HepG2 (cell line): Measurements from ENCODE around the gene MCAT. TPM values are rescaled to one million over a fixed set of nuclear protein-coding genes. Genes with fewer than 3 reads are reported as not detected.

ENCODE experiments used
- EED ChIP-seq: sonication (generic); formaldehyde crosslinking; IDR thresholded peaks from 2 replicates; pipeline ENCODE4 v1.5.0; 2020; ENCODE audit warnings: mild to moderate bottlenecking, missing genetic modification reagents
- ETV5 ChIP-seq: IDR thresholded peaks from 2 replicates; pipeline ENCODE4 v1.6.1; 2018; ENCODE audit warnings: missing biosample characterization, missing genetic modification reagents, inconsistent platforms, borderline replicate concordance
- FOXJ3 ChIP-seq: sonication (generic); formaldehyde crosslinking; IDR thresholded peaks from 2 replicates; pipeline ENCODE4 v1.4.0; 2020; ENCODE audit warnings: missing genetic modification reagents, mild to moderate bottlenecking, borderline replicate concordance
- FOXM1 ChIP-seq: sonication (generic); formaldehyde crosslinking; IDR thresholded peaks from 2 replicates; pipeline ENCODE4 v1.5.0; 2020; ENCODE audit warnings: missing genetic modification reagents
- HNF4G ChIP-seq, 2 experiments: sonication (generic) in 1 of 2; formaldehyde crosslinking in 1 of 2; IDR thresholded peaks; 2 replicates each; pipeline versions ENCODE4 v1.4.0 to v1.6.1; 2011 to 2020; ENCODE audit warnings: borderline replicate concordance in 2 of 2, low read depth in 2 of 2, mild to moderate bottlenecking in 2 of 2, low read length in 1 of 2, missing genetic modification reagents in 1 of 2, moderate library complexity in 1 of 2
- IRX3 ChIP-seq: sonication (generic); formaldehyde crosslinking; IDR thresholded peaks from 2 replicates; pipeline ENCODE4 v1.8.1; 2023; ENCODE audit warnings: mild to moderate bottlenecking, low read depth, missing genetic modification reagents, borderline replicate concordance
- KAT2B ChIP-seq: fragments of 150-350 bp; IDR thresholded peaks from 2 replicates; pipeline ENCODE4 v1.6.1; 2014; ENCODE audit warnings: low read depth, low read length, borderline replicate concordance
- MEF2D ChIP-seq: sonication (generic); formaldehyde crosslinking; IDR thresholded peaks from 2 replicates; pipeline ENCODE4 v1.5.1; 2020; ENCODE audit warnings: mild to moderate bottlenecking, missing genetic modification reagents
- MXI1 ChIP-seq: IDR thresholded peaks from 3 replicates; pipeline ENCODE4 v1.6.1; 2012; ENCODE audit warnings: low read depth, low read length, inconsistent platforms, borderline replicate concordance
- MZF1 ChIP-seq: sonication (generic); formaldehyde crosslinking; IDR thresholded peaks from 2 replicates; pipeline ENCODE4 v1.8.1; 2023; ENCODE audit warnings: mild to moderate bottlenecking, missing genetic modification reagents, borderline replicate concordance
- NFE2 ChIP-seq: sonication (generic); formaldehyde crosslinking; IDR thresholded peaks from 2 replicates; pipeline ENCODE4 v1.4.0; 2020; ENCODE audit warnings: missing genetic modification reagents
- NFIC ChIP-seq: IDR thresholded peaks from 2 replicates; pipeline ENCODE4 v1.6.1; 2012; ENCODE audit warnings: mild to moderate bottlenecking, low read length, inconsistent platforms
- PCBP2 ChIP-seq: fragments of 200-400 bp; formaldehyde crosslinking; optimal IDR thresholded peaks from 2 replicates; pipeline ENCODE3; 2018; ENCODE audit warnings: low read length, low read depth; ENCODE audit not compliant: poor library complexity, severe bottlenecking
- SRSF4 ChIP-seq: fragments of 200-400 bp; formaldehyde crosslinking; IDR thresholded peaks from one replicate; pipeline ENCODE4 v1.6.1; 2018; ENCODE audit warnings: mild to moderate bottlenecking, low read depth, low read length, moderate library complexity; ENCODE audit not compliant: poor library complexity, severe bottlenecking
- STAG1 ChIP-seq: sonication (generic); formaldehyde crosslinking; IDR thresholded peaks from 2 replicates; pipeline ENCODE4 v1.4.0; 2020; ENCODE audit warnings: missing genetic modification reagents
- U2AF2 ChIP-seq: fragments of 200-400 bp; formaldehyde crosslinking; IDR thresholded peaks from 2 replicates; pipeline ENCODE4 v1.6.1; 2017; ENCODE audit warnings: low read depth, mild to moderate bottlenecking, low read length
- YEATS2 ChIP-seq: sonication (generic); formaldehyde crosslinking; IDR thresholded peaks from 2 replicates; pipeline ENCODE4 v1.4.0; 2020; ENCODE audit warnings: missing genetic modification reagents, borderline replicate concordance
- ZFP41 ChIP-seq: sonication (generic); formaldehyde crosslinking; IDR thresholded peaks from 2 replicates; pipeline ENCODE4 v1.4.0; 2020; ENCODE audit warnings: mild to moderate bottlenecking, missing genetic modification reagents, borderline replicate concordance
- ZNF251 ChIP-seq: sonication (generic); formaldehyde crosslinking; IDR thresholded peaks from 2 replicates; pipeline ENCODE4 v1.9.0; 2021; ENCODE audit warnings: mild to moderate bottlenecking, missing genetic modification reagents
- ZNF468 ChIP-seq: sonication (generic); formaldehyde crosslinking; IDR thresholded peaks from 2 replicates; pipeline ENCODE4 v1.8.0; 2022; ENCODE audit warnings: mild to moderate bottlenecking, moderate library complexity, missing genetic modification reagents
- ZNF607 ChIP-seq: sonication (generic); formaldehyde crosslinking; IDR thresholded peaks from 2 replicates; pipeline ENCODE4 v1.5.1; 2020; ENCODE audit warnings: missing genetic modification reagents, mild to moderate bottlenecking, borderline replicate concordance
- ZNF772 ChIP-seq: sonication (generic); formaldehyde crosslinking; IDR thresholded peaks from 2 replicates; pipeline ENCODE4 v1.5.0; 2020; ENCODE audit warnings: mild to moderate bottlenecking, missing genetic modification reagents
- ZNF788 ChIP-seq: sonication (generic); formaldehyde crosslinking; IDR thresholded peaks from 2 replicates; pipeline ENCODE4 v1.5.0; 2020; ENCODE audit warnings: mild to moderate bottlenecking, missing genetic modification reagents, borderline replicate concordance
- polyA plus RNA-seq, 8 experiments: library from polyadenylated mRNA; depleted of rRNA in 3 of 8; stranded (reverse) in 7 of 8; unstranded in 1 of 8; fragments of >200 nt; fragmentation: Illumina TruSeq in 4 of 8; extraction: Trizol in 4 of 8; gene quantifications; 2 replicates each; pipeline versions ENCODE4 v1.2.1 to v1.2.3, GENCODE V29; 2011 to 2016; ENCODE audit warnings: low read depth in 4 of 8, missing spikeins in 1 of 8, mixed read lengths in 1 of 8; ENCODE audit not compliant: insufficient read depth in 1 of 8
- total RNA-seq, 5 experiments: library from RNA; depleted of rRNA; stranded (reverse); fragments of >200 nt; fragmentation: Illumina TruSeq; extraction: Trizol; gene quantifications; 2 replicates each; pipeline ENCODE4 v1.2.3, GENCODE V29; 2016; ENCODE audit warnings: low read depth in 1 of 5
- TF ChIP-seq, protein P1 (sequence below): sonication (generic); formaldehyde crosslinking; conservative IDR thresholded peaks from 2 replicates; pipeline ENCODE4 v1.4.0; 2020; ENCODE audit warnings: missing genetic modification reagents
- TF ChIP-seq, protein P2 (sequence below): sonication (generic); formaldehyde crosslinking; IDR thresholded peaks from 2 replicates; pipeline ENCODE4 v1.4.0; 2020; ENCODE audit warnings: missing genetic modification reagents, mild to moderate bottlenecking, borderline replicate concordance

MCAT gene
- total and polyA plus RNA-seq, 2 of the 13 experiments (the other 11 are each of a cell fraction or from before 2014, with no cell fraction given) = 9.3 to 16.7 TPM

DNA sequence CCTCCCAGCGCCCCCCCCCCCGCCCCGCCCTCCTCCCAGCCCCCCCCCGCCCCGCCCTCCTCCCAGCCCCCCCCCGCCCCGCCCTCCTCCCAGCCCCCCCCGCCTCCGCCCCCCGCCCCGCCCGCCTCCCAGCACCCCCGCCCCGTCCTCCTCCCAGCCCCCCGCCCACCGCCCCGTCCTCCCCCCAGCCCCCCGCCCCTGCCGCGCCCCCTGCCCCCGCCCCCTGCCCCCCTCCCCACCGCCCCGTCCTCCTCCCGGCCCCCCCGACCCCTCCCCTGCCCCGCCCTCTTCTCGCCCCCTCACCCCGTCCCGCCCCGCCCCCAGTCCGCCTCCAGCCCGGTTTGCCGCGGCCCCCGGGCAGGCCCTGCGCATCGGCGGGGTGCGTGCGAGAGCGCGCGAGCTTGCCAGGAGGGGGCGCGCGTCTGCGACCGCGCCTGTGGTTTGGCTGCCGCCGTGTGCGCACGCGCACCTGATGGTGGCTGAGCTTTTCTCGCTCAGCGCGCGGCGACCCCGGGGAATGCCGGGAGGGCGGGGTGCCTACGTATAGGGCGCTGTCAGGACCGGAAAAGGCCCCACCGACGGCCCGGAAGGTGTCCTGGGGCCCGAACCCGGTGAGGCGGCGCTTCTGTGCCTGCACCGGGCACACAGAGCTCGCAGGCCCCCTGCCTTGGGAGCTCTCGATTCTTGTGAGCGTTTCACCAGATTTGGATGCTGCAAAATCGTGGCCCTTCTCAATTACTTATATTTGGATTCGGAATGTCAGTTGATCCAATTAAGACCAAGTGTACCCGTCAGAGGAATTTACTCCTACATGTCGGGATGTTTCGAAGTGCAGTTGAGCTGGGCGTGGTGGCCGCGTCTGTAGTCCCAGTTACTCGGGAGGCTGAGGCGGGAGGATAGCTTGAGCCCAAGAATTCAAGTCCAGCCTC is 44.2 kb upstream of the MCAT start (continued):
- TF ChIP-seq IRX3 (CRISPR knock-in tag) = no peak
- no peak for TF ChIP-seq HNF4G (IDR thresholded peaks at IDR 0.05; ENCODE audit: borderline replicate concordance, low read depth, low read length)
- TF ChIP-seq HNF4G (CRISPR knock-in tag; IDR thresholded peaks at IDR 0.05; ENCODE audit: borderline replicate concordance, low read depth) = 0 out of 2 replicates have a peak, but pooled peaks have one; percentile 29
- TF ChIP-seq ZNF607 = peak; percentile 18; the same call in 1 of the 2 replicates
- peak; percentile 88 for TF ChIP-seq YEATS2 (CRISPR knock-in tag)
- peak; percentile 77; the same call in 1 of the 2 replicates for TF ChIP-seq MEF2D (CRISPR knock-in tag)
- no peak for TF ChIP-seq ZNF468 (CRISPR knock-in tag)
- no peak for TF ChIP-seq PCBP2
- no peak for TF ChIP-seq SRSF4
- TF ChIP-seq FOXJ3 (CRISPR knock-in tag) = peak; percentile 22; the same call in 1 of the 2 replicates
- TF ChIP-seq ZNF788 (CRISPR knock-in tag) = peak; percentile 93; the same call in 1 of the 2 replicates
- TF ChIP-seq ZFP41 (CRISPR knock-in tag) = 0 out of 2 replicates have a peak, but pooled peaks have one; percentile 39
- no peak for TF ChIP-seq FOXM1
- TF ChIP-seq ETV5 (CRISPR knock-in tag) = peak; percentile 91
- TF ChIP-seq ZNF772 = no peak
- TF ChIP-seq EED (CRISPR knock-in tag) = no peak
- TF ChIP-seq NFIC = no peak
- TF ChIP-seq ZNF251 = peak; percentile 99; the same call in 1 of the 2 replicates
- no peak for TF ChIP-seq KAT2B
- TF ChIP-seq NFE2 = no peak
- TF ChIP-seq MZF1 (CRISPR knock-in tag) = no peak
- TF ChIP-seq STAG1 (CRISPR knock-in tag) = peak; percentile 29
- TF ChIP-seq, protein P1, sequence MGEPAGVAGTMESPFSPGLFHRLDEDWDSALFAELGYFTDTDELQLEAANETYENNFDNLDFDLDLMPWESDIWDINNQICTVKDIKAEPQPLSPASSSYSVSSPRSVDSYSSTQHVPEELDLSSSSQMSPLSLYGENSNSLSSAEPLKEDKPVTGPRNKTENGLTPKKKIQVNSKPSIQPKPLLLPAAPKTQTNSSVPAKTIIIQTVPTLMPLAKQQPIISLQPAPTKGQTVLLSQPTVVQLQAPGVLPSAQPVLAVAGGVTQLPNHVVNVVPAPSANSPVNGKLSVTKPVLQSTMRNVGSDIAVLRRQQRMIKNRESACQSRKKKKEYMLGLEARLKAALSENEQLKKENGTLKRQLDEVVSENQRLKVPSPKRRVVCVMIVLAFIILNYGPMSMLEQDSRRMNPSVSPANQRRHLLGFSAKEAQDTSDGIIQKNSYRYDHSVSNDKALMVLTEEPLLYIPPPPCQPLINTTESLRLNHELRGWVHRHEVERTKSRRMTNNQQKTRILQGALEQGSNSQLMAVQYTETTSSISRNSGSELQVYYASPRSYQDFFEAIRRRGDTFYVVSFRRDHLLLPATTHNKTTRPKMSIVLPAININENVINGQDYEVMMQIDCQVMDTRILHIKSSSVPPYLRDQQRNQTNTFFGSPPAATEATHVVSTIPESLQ (CRISPR knock-in tag) = no peak; the same call in 1 of the 2 replicates
- TF ChIP-seq U2AF2 = no peak
- TF ChIP-seq MXI1 = peak; percentile 73; the same call in 2 of the 3 replicates
- TF ChIP-seq, protein P2, sequence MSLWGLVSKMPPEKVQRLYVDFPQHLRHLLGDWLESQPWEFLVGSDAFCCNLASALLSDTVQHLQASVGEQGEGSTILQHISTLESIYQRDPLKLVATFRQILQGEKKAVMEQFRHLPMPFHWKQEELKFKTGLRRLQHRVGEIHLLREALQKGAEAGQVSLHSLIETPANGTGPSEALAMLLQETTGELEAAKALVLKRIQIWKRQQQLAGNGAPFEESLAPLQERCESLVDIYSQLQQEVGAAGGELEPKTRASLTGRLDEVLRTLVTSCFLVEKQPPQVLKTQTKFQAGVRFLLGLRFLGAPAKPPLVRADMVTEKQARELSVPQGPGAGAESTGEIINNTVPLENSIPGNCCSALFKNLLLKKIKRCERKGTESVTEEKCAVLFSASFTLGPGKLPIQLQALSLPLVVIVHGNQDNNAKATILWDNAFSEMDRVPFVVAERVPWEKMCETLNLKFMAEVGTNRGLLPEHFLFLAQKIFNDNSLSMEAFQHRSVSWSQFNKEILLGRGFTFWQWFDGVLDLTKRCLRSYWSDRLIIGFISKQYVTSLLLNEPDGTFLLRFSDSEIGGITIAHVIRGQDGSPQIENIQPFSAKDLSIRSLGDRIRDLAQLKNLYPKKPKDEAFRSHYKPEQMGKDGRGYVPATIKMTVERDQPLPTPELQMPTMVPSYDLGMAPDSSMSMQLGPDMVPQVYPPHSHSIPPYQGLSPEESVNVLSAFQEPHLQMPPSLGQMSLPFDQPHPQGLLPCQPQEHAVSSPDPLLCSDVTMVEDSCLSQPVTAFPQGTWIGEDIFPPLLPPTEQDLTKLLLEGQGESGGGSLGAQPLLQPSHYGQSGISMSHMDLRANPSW (CRISPR knock-in tag) = no peak
